AG08395 (cell line): ENCODE results near the gene FBLN5.
"Not testable (repeated sequence)": the region's sequence is repeated elsewhere in the genome, so short reads cannot be mapped to it uniquely, and the experiment has no call there.

ENCODE experiments used
- DNase-seq: peaks from one replicate; pipeline ENCODE4 v3.0.0; 2012; ENCODE audit warnings: mixed read lengths, low spot score

The FBLN5 gene

GRCh38 chr14:91885839-91886238, 61.7 kb downstream of the FBLN5 start:
- no peak for DNase-seq

- no peak for DNase-seq
Observed at GRCh38 chr14:91885113-91885712, 62.3 kb downstream of the FBLN5 start.

GRCh38 chr14:91884664-91885063, 62.8 kb downstream of the FBLN5 start:
- DNase-seq = no peak

GRCh38 chr14:91883753-91884152, 63.7 kb downstream of the FBLN5 start:
- no peak for DNase-seq

- no peak for DNase-seq
Observed at GRCh38 chr14:91882776-91883175, 64.7 kb downstream of the FBLN5 start.

GRCh38 chr14:91882369-91882768, 65.1 kb downstream of the FBLN5 start:
- no peak for DNase-seq

- peak; percentile 39 for DNase-seq
Observed at GRCh38 chr14:91879196-91879595, 68.3 kb downstream of the FBLN5 start.

- DNase-seq = no peak
Observed at GRCh38 chr14:91878274-91878673, 69.2 kb downstream of the FBLN5 start.

GRCh38 chr14:91877376-91877915, 70.0 kb downstream of the FBLN5 start:
- DNase-seq = no peak

- no peak for DNase-seq
Observed at GRCh38 chr14:91876492-91876891, 71.0 kb downstream of the FBLN5 start.

- DNase-seq = no peak
Observed at GRCh38 chr14:91875525-91876286, 71.8 kb downstream of the FBLN5 start.

GRCh38 chr14:91873471-91874415, 73.8 kb downstream of the FBLN5 start:
- no peak for DNase-seq

GRCh38 chr14:91872517-91873470, 74.7 kb downstream of the FBLN5 start:
- DNase-seq = peak; percentile 38

GRCh38 chr14:91872011-91872501, 75.4 kb downstream of the FBLN5 start:
- no peak for DNase-seq

- not testable (repeated sequence) for DNase-seq
Observed at GRCh38 chr14:91871401-91871800, 76.1 kb downstream of the FBLN5 start.

- no peak for DNase-seq
Observed at GRCh38 chr14:91870890-91871289, 76.6 kb downstream of the FBLN5 start.

GRCh38 chr14:91870001-91870400, 77.5 kb downstream of the FBLN5 start:
- DNase-seq = no peak

- DNase-seq = no peak
Observed at GRCh38 chr14:91869556-91869955, 77.9 kb downstream of the FBLN5 start.

- DNase-seq = no peak
Observed at GRCh38 chr14:91867316-91867988, 80.0 kb downstream of the FBLN5 start, which contains the start of gene TC2N. TC2N (minus strand) TSS chr14:91867536; CDS start chr14:91813769, 53,767 bp downstream.
